Neuronal stem cell (in vitro differentiated cells): ENCODE measurements around the gene NLGN2.

Experiments used
- DNase-seq: peaks from one replicate; pipeline ENCODE4 v3.0.0-alpha.2; 2013; ENCODE audit warnings: low spot score
- H2AFZ ChIP-seq: one replicate; pipeline ENCODE4 v1.6.1; 2013; ENCODE audit warnings: mild to moderate bottlenecking, low read length, inconsistent platforms
- H2AK5ac ChIP-seq: 2 replicates; pipeline ENCODE4 v1.6.1; 2013; ENCODE audit warnings: low read depth, mild to moderate bottlenecking, inconsistent platforms, low read length, moderate library complexity, mixed read lengths
- H2BK120ac ChIP-seq: 2 replicates; pipeline ENCODE4 v1.6.1; 2013; ENCODE audit warnings: low read depth, mild to moderate bottlenecking, inconsistent platforms, low read length, moderate library complexity, mixed read lengths
- H2BK12ac ChIP-seq: one replicate; pipeline ENCODE4 v1.6.1; 2013; ENCODE audit warnings: low read length, inconsistent platforms
- H2BK15ac ChIP-seq: 2 replicates; pipeline ENCODE4 v1.6.1; 2013; ENCODE audit warnings: mild to moderate bottlenecking, low read length, inconsistent platforms, mixed read lengths
- H2BK5ac ChIP-seq: one replicate; pipeline ENCODE4 v1.6.1; 2013; ENCODE audit warnings: inconsistent platforms, mild to moderate bottlenecking, low read length, moderate library complexity
- H3K14ac ChIP-seq: one replicate; pipeline ENCODE4 v1.6.1; 2013; ENCODE audit warnings: low read length, inconsistent platforms
- H3K18ac ChIP-seq: 2 replicates; pipeline ENCODE4 v1.6.1; 2013; ENCODE audit warnings: low read length, inconsistent platforms
- H3K23ac ChIP-seq: 2 replicates; pipeline ENCODE4 v1.6.1; 2013; ENCODE audit warnings: low read depth, mild to moderate bottlenecking, mixed read lengths, low read length, inconsistent platforms; ENCODE audit not compliant: poor library complexity
- H3K27ac ChIP-seq: replicated peaks from 3 replicates; pipeline ENCODE4 v1.5.1; 2013; ENCODE audit warnings: low read length, inconsistent platforms
- H3K27me3 ChIP-seq, 3 experiments: 2 replicates each; pipeline ENCODE4 v1.6.1; 2013; ENCODE audit warnings: low read length in 3 of 3, mild to moderate bottlenecking in 2 of 3, inconsistent platforms in 1 of 3, low read depth in 1 of 3, mixed read lengths in 1 of 3, moderate library complexity in 1 of 3; ENCODE audit not compliant: control insufficient read depth in 3 of 3, insufficient read depth in 3 of 3
- H3K36me3 ChIP-seq, 2 donors: replicated peaks in 1 of 2; 2 replicates each; pipeline ENCODE4 v1.6.1; 2013; ENCODE audit warnings: low read length in 2 of 2; ENCODE audit not compliant: control insufficient read depth in 2 of 2, insufficient read depth in 2 of 2
- H3K4ac ChIP-seq: 2 replicates; pipeline ENCODE4 v1.6.1; 2013; ENCODE audit warnings: inconsistent platforms, mild to moderate bottlenecking, low read length, moderate library complexity
- H3K4me1 ChIP-seq, 2 donors: 1 replicate in 1 of 2; 2 replicates in 1 of 2; pipeline ENCODE4 v1.6.1; 2013; ENCODE audit warnings: low read length in 2 of 2, low read depth in 1 of 2; ENCODE audit not compliant: control insufficient read depth in 2 of 2, insufficient read depth in 1 of 2
- H3K4me2 ChIP-seq: one replicate; pipeline ENCODE4 v1.6.1; 2013; ENCODE audit warnings: mild to moderate bottlenecking, low read length, inconsistent platforms; ENCODE audit not compliant: insufficient read depth, poor library complexity, severe bottlenecking
- H3K4me3 ChIP-seq, 2 donors: 2 replicates each; pipeline ENCODE4 v1.5.1; 2013; ENCODE audit warnings: low read length in 2 of 2, mild to moderate bottlenecking in 2 of 2, inconsistent platforms in 1 of 2, moderate library complexity in 1 of 2
- H3K79me1 ChIP-seq: one replicate; pipeline ENCODE4 v1.6.1; 2013; ENCODE audit warnings: low read depth, mild to moderate bottlenecking, inconsistent platforms, low read length, moderate library complexity
- H3K9ac ChIP-seq: one replicate; pipeline ENCODE4 v1.6.1; 2013; ENCODE audit warnings: mild to moderate bottlenecking, low read depth, low read length, inconsistent platforms; ENCODE audit not compliant: poor library complexity
- H3K9me3 ChIP-seq, 2 donors: replicated peaks in 1 of 2; 2 replicates each; pipeline versions ENCODE3 to v1.6.1; 2013; ENCODE audit warnings: low read length in 2 of 2, mild to moderate bottlenecking in 2 of 2, inconsistent platforms in 1 of 2, low read depth in 1 of 2, mixed read lengths in 1 of 2, moderate library complexity in 1 of 2; ENCODE audit not compliant: control insufficient read depth in 2 of 2, insufficient read depth in 1 of 2
- H4K8ac ChIP-seq: one replicate; pipeline ENCODE4 v1.6.1; 2013; ENCODE audit warnings: low read depth, mild to moderate bottlenecking, inconsistent platforms, low read length, moderate library complexity
- H4K91ac ChIP-seq: one replicate; pipeline ENCODE4 v1.6.1; 2013; ENCODE audit warnings: low read length, low read depth, mild to moderate bottlenecking, inconsistent platforms; ENCODE audit not compliant: poor library complexity
- WGBS, 2 donors: extraction: QIAGEN DNeasy Blood & Tissue Kit; methylation state at CpG; one replicate each; pipeline ENCODE4 v1.1.7; 2013; ENCODE audit warnings: missing lambda C conversion rate in 2 of 2, mixed read lengths in 1 of 2; ENCODE audit not compliant: insufficient read length in 2 of 2, insufficient replicate concordance in 1 of 2; ENCODE audit errors: extremely low coverage in 2 of 2; 5-methylcytosine and 5-hydroxymethylcytosine counted together

NLGN2 gene

GRCh38 chr17:7440113-7440833 lies 32.6 kb downstream of the NLGN2 start:
- Histone ChIP-seq H2BK120ac (peak overlapping the region; percentile 88), H4K8ac (peak overlapping the region; percentile 87), H3K23ac (peak overlapping the region; percentile 75), H3K14ac (peak overlapping the region; percentile 87), H4K91ac (peak overlapping the region; percentile 9), H2BK15ac (peak overlapping the region; percentile 83), H3K4ac (peak overlapping the region; percentile 42), H3K9ac (peak overlapping the region; percentile 96), H2BK5ac (peak overlapping the region; percentile 83), H3K79me1 (no peaks in the 10 kb centered on the region), H3K27me3 (peaks cover 29 to 49% (median 43%) of the 10 kb centered on the region in 3 experiments), H3K9me3 (peaks cover 0 to 4% of the 10 kb centered on the region in 2 donors), H3K36me3 (no peaks in the 10 kb centered on the region), H3K4me2 (peak overlapping the region; percentile 97), H3K4me3 (peak overlapping the region; percentile 96 to 98), H2AK5ac (peak overlapping the region; percentile 89), H3K4me1 (peaks cover 27 to 34% of the 10 kb centered on the region in 2 donors), H3K18ac (peak overlapping the region; percentile 100), H2AFZ (peak overlapping the region; percentile 97), H3K27ac (no peak overlapping the region), H2BK12ac (peak overlapping the region; percentile 69)
- no CpG with 5 or more reads among the region's 46 CpGs for WGBS, 2 donors
- peak; percentile 58 for DNase-seq

- Histone ChIP-seq H3K27ac (no peak overlapping the region), H3K36me3 (no peaks in the 10 kb centered on the region), H3K27me3 (peaks cover 26 to 43% (median 38%) of the 10 kb centered on the region in 3 experiments), H3K9me3 (peaks cover 0 to 4% of the 10 kb centered on the region in 2 donors), H3K9ac (peak overlapping the region; percentile 96), H3K18ac (peak overlapping the region; percentile 96), H2BK5ac (no peak overlapping the region), H3K4me3 (peak overlapping the region; percentile 96 to 98), H4K8ac (no peak overlapping the region), H2AFZ (peak overlapping the region; percentile 97), H3K4me2 (peak overlapping the region; percentile 97), H2BK15ac (no peak overlapping the region), H3K79me1 (no peaks in the 10 kb centered on the region), H3K4ac (peak overlapping the region; percentile 42), H3K14ac (peak overlapping the region; percentile 58), H2AK5ac (peak overlapping the region; percentile 89), H2BK12ac (peak overlapping the region; percentile 69), H3K23ac (peak overlapping the region; percentile 75), H3K4me1 (peaks cover 25 to 34% of the 10 kb centered on the region in 2 donors), H4K91ac (no peak overlapping the region), H2BK120ac (peak overlapping the region; percentile 88)
- no peak for DNase-seq
- no CpG with 5 or more reads among the region's 12 CpGs for WGBS, 2 donors
Measured at GRCh38 chr17:7440834-7441195, 33.2 kb downstream of the NLGN2 start.

DNA sequence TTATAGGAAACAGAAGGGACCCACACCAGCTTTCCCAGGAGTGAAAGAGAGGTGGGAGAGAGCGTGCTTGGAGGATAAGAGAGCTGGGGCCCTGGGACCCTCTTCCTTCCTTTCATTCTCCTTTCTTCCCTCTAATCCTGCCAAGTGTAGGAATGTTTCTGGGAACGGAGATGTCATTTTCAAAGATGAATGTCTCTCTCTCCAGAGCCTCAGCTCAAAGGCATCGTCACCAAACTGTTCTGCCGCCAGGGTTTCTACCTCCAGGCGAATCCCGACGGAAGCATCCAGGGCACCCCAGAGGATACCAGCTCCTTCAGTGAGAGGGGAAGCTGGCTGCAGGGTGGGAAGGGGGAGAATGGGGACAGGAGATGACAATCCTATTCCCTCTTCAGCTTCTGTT lies 33.6 kb downstream of the NLGN2 start:
- H3K79me1 ChIP-seq, result no peaks in the 10 kb centered on the region
- H3K27me3 ChIP-seq, result peaks cover 21 to 39% (median 33%) of the 10 kb centered on the region in 3 experiments
- H3K4me3 ChIP-seq, result peak overlapping the region in 1 of 2 donors; percentile 96
- H3K9ac ChIP-seq, result no peak overlapping the region
- no peak overlapping the region for H2AK5ac ChIP-seq
- peaks cover 24 to 38% of the 10 kb centered on the region in 2 donors for H3K4me1 ChIP-seq
- peak overlapping the region; percentile 97 for H2AFZ ChIP-seq
- no peak overlapping the region for H2BK5ac ChIP-seq
- H4K91ac ChIP-seq, result no peak overlapping the region
- WGBS, 2 donors, result no CpG with 5 or more reads among the region's 7 CpGs
- peak overlapping the region; percentile 97 for H3K4me2 ChIP-seq
- H3K23ac ChIP-seq, result no peak overlapping the region
- H2BK15ac ChIP-seq, result no peak overlapping the region
- no peak overlapping the region for H4K8ac ChIP-seq
- H3K27ac ChIP-seq, result no peak overlapping the region
- no peak overlapping the region for H3K18ac ChIP-seq
- no peak overlapping the region for H2BK12ac ChIP-seq
- H3K4ac ChIP-seq, result no peak overlapping the region
- H3K14ac ChIP-seq, result no peak overlapping the region
- no peak for DNase-seq
- H2BK120ac ChIP-seq, result no peak overlapping the region
- peaks cover 0 to 3% of the 10 kb centered on the region in 2 donors for H3K9me3 ChIP-seq
- H3K36me3 ChIP-seq, result no peaks in the 10 kb centered on the region

DNA sequence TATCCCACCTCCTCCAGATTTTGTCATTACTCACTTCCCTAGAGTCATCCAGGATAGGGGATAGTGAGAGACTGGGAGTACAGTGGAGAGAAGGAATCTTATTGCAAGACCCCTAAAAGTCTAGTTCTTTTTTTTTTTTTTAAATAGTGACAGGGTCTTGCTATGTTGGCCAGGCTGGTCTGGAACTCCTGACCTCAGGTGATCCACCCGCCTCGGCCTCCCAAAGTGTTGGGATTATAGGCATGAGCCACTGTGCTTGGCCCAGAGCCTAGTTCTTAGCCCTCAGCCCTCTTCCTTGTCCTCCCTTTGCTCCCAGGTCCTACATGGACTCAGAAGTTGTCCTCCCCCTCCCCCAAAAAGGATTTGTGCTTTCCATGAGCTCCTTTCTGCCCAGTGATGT lies 34.5 kb downstream of the NLGN2 start:
- H3K27me3 ChIP-seq, result peaks cover 21 to 39% (median 27%) of the 10 kb centered on the region in 3 experiments

More for the DNA sequence above, 34.5 kb downstream of the NLGN2 start:
- Histone ChIP-seq H3K4me2 (no peak overlapping the region), H3K4ac (no peak overlapping the region), H3K14ac (no peak overlapping the region), H4K8ac (no peak overlapping the region), H2BK120ac (no peak overlapping the region), H2BK12ac (no peak overlapping the region), H3K9ac (no peak overlapping the region), H2AK5ac (no peak overlapping the region), H2BK5ac (no peak overlapping the region), H3K79me1 (no peaks in the 10 kb centered on the region), H3K23ac (no peak overlapping the region), H3K18ac (no peak overlapping the region), H3K36me3 (no peaks in the 10 kb centered on the region), H3K4me3 (no peak overlapping the region), H3K4me1 (peaks cover 20 to 39% of the 10 kb centered on the region in 2 donors), H4K91ac (no peak overlapping the region), H3K27ac (no peak overlapping the region), H3K9me3 (peaks cover 0 to under 1% of the 10 kb centered on the region in 2 donors), H2BK15ac (peak overlapping the region; percentile 32), H2AFZ (no peak overlapping the region)
- no CpG with 5 or more reads among the region's 2 CpGs for WGBS, 2 donors
- no peak for DNase-seq
